H1 (cell line): Measurements from ENCODE around the gene DRAM2. TPM values are rescaled to one million over a fixed set of nuclear protein-coding genes. Genes with fewer than 3 reads are reported as not detected.

Experiments
- ATF3 ChIP-seq: IDR thresholded peaks from 2 replicates; pipeline ENCODE4 v1.6.1; 2011; ENCODE audit warnings: low read depth, mild to moderate bottlenecking, low read length; ENCODE audit not compliant: insufficient read depth
- CHD1 ChIP-seq: IDR thresholded peaks from 2 replicates; pipeline ENCODE4 v1.6.1; 2012; ENCODE audit warnings: low read depth, low read length, improper control_type of control experiment
- CHD2 ChIP-seq: IDR thresholded peaks from 2 replicates; pipeline ENCODE4 v1.6.1; 2012; ENCODE audit warnings: low read length, improper control_type of control experiment
- HDAC6 ChIP-seq: IDR thresholded peaks from one replicate; pipeline ENCODE4 v1.7.1; 2012; ENCODE audit warnings: low read depth, mild to moderate bottlenecking, inconsistent platforms, low read length, moderate library complexity
- KDM1A ChIP-seq: fragments of 200-600, 300-600 bp; sonication (generic); IDR thresholded peaks from 2 replicates; pipeline ENCODE4 v1.7.1; 2016; ENCODE audit warnings: mild to moderate bottlenecking, low read length, borderline replicate concordance
- KDM5A ChIP-seq: fragments of 200-600 bp; IDR thresholded peaks from 2 replicates; pipeline ENCODE4 v1.7.1; 2012; ENCODE audit warnings: mild to moderate bottlenecking, low read length, inconsistent platforms, mixed read lengths
- MAFK ChIP-seq: IDR thresholded peaks from 2 replicates; pipeline ENCODE4 v1.6.1; 2012; ENCODE audit warnings: low read depth, mild to moderate bottlenecking, improper control_type of control experiment, low read length
- NRF1 ChIP-seq: IDR thresholded peaks from 2 replicates; pipeline ENCODE4 v1.6.1; 2011; ENCODE audit warnings: mild to moderate bottlenecking, low read depth, low read length, improper control_type of control experiment
- PHF8 ChIP-seq: fragments of 200-600 bp; sonication (generic); conservative IDR thresholded peaks from 2 replicates; pipeline ENCODE4 v1.7.1; 2012; ENCODE audit warnings: low read depth, mild to moderate bottlenecking, inconsistent platforms, low read length, moderate library complexity
- POU5F1 ChIP-seq: IDR thresholded peaks from 2 replicates; pipeline ENCODE4 v1.6.1; 2011; ENCODE audit warnings: low read depth, mild to moderate bottlenecking, low read length, moderate library complexity
- RBBP5 ChIP-seq: IDR thresholded peaks from 2 replicates; pipeline ENCODE4 v1.7.1; 2012; ENCODE audit warnings: low read depth, mild to moderate bottlenecking, inconsistent platforms, low read length, moderate library complexity, borderline replicate concordance
- RXRA ChIP-seq: IDR thresholded peaks from 2 replicates; pipeline ENCODE4 v1.6.1; 2011; ENCODE audit warnings: low read depth, mild to moderate bottlenecking, low read length, moderate library complexity; ENCODE audit not compliant: insufficient read depth
- SIN3A ChIP-seq, 2 experiments: IDR thresholded peaks in 1 of 2; conservative IDR thresholded peaks in 1 of 2; 2 replicates each; pipeline ENCODE4 v1.6.1; 2011 to 2012; ENCODE audit warnings: low read length in 2 of 2, improper control_type of control experiment in 1 of 2, low read depth in 1 of 2, mild to moderate bottlenecking in 1 of 2
- SIRT6 ChIP-seq: IDR thresholded peaks from one replicate; pipeline ENCODE4 v1.7.1; 2012; ENCODE audit warnings: low read length, inconsistent platforms
- SIX5 ChIP-seq: IDR thresholded peaks from 2 replicates; pipeline ENCODE4 v1.6.1; 2011; ENCODE audit warnings: mild to moderate bottlenecking, low read depth, low read length
- SP4 ChIP-seq: IDR thresholded peaks from 2 replicates; pipeline ENCODE4 v1.6.1; 2012; ENCODE audit warnings: low read length, inconsistent platforms
- TBP ChIP-seq: IDR thresholded peaks from 2 replicates; pipeline ENCODE4 v1.6.1; 2011; ENCODE audit warnings: low read depth, low read length, improper control_type of control experiment
- TCF12 ChIP-seq: IDR thresholded peaks from 2 replicates; pipeline ENCODE4 v1.6.1; 2011; ENCODE audit warnings: low read depth, mild to moderate bottlenecking, low read length
- polyA plus RNA-seq, 7 experiments: library from polyadenylated mRNA; depleted of rRNA in 3 of 7; stranded (reverse) in 5 of 7; unstranded in 2 of 7; fragments of >200 nt in 5 of 7; fragments of 200-250 nt in 2 of 7; gene quantifications; 1 replicate in 5 of 7; 2 replicates in 1 of 7; 4 replicates in 1 of 7; pipeline versions ENCODE4 v1.2.1 to v1.2.3, GENCODE V29; 2011 to 2013; ENCODE audit warnings: missing spikeins in 2 of 7, mixed read lengths in 2 of 7
- total RNA-seq: library from RNA; stranded (reverse); fragmentation: NEBNext Ultra II Directional; extraction: Animal tissue kit (Norgen Biotek cat#: 25700); gene quantifications from 2 replicates; pipeline ENCODE4 v1.2.1, GENCODE V29; 2021

Gene DRAM2
- total and polyA plus RNA-seq, 2 of the 8 experiments (the other 6 are each of a cell fraction or from before 2014, with no cell fraction given), result 35.2 to 68.2 TPM

- TF ChIP-seq TBP (0 out of 2 replicates have a peak, but pooled peaks have one; percentile 75), KDM5A (no peak), SIN3A (conservative IDR thresholded peaks at IDR 0.05 in 1 of 2, IDR thresholded peaks at IDR 0.05 in 1 of 2; ENCODE audit: low read depth in 1 of 2, low read length in 2 of 2) (peak; percentile 53 to 56; a peak in 1 of 4 replicates), MAFK (no peak), HDAC6 (no peak), CHD1 (no peak), ATF3 (peak; percentile 80), CHD2 (no peak), RBBP5 (peak; percentile 69; the same call in 1 of the 2 replicates), KDM1A (no peak), SP4 (no peak), RXRA (no peak), PHF8 (peak; percentile 84), TCF12 (no peak), SIRT6 (no peak), POU5F1 (no peak), NRF1 (no peak), SIX5 (no peak)
- TF ChIP-seq, all 59 proteins: peak for 14
Observed at GRCh38 chr1:111139956-111140679, at the start of gene DRAM2, which contains the start of gene CEPT1 (continued).
